ENCODE measurements around the gene LRRC52.
"Not testable (repeated sequence)": the region's sequence is repeated elsewhere in the genome, so short reads cannot be mapped to it uniquely, and the experiment has no call there.

Gene LRRC52

GRCh38 chr1:165591391-165591790 lies 47.6 kb downstream of the LRRC52 start:
- not testable (repeated sequence) for DNase-seq

GRCh38 chr1:165592945-165593823 lies 49.4 kb downstream of the LRRC52 start:
- peak; percentile 72 for DNase-seq

GRCh38 chr1:165595246-165595938 lies 51.6 kb downstream of the LRRC52 start:
- no peak for DNase-seq

GRCh38 chr1:165597883-165598675 lies 54.3 kb downstream of the LRRC52 start:
- peak; percentile 93 for DNase-seq

GRCh38 chr1:165598676-165599059 lies 54.9 kb downstream of the LRRC52 start:
- no peak for DNase-seq

- DNase-seq: no peak
Observed at GRCh38 chr1:165600793-165601192, 57.0 kb downstream of the LRRC52 start.

- DNase-seq: no peak
Observed at GRCh38 chr1:165603810-165604209, 60.0 kb downstream of the LRRC52 start.

GRCh38 chr1:165605246-165605645 lies 61.4 kb downstream of the LRRC52 start:
- no peak for DNase-seq

- DNase-seq: not testable (repeated sequence)
Observed at GRCh38 chr1:165606676-165607075, 62.9 kb downstream of the LRRC52 start.

GRCh38 chr1:165610866-165611265 lies 67.1 kb downstream of the LRRC52 start:
- no peak for DNase-seq

- no peak for DNase-seq
Observed at GRCh38 chr1:165612062-165612461, 68.3 kb downstream of the LRRC52 start.

Data from activated naive CD4-positive, alpha-beta T cell treated with anti-CD3 and anti-CD28 coated beads, Interleukin-2, amount 50 U/mL, for 16 hours (primary cell).